T follicular helper cell (primary cell): Measurements from ENCODE around the gene ZNF275.
A peak's percentile ranks its signal among the peaks of the same experiment; 100 is the strongest.
"Not testable (repeated sequence)": the region's sequence is repeated elsewhere in the genome, so short reads cannot be mapped to it uniquely, and the experiment has no call there.

Experiments used
- DNase-seq: peaks from one replicate; pipeline ENCODE4 v3.0.0-alpha.2; 2020; ENCODE audit warnings: low read depth
- total RNA-seq, 2 experiments: gene quantifications; one replicate each; lab custom pipeline; 2026; lab: John Stamatoyannopoulos, UW

ZNF275 gene, protein sequence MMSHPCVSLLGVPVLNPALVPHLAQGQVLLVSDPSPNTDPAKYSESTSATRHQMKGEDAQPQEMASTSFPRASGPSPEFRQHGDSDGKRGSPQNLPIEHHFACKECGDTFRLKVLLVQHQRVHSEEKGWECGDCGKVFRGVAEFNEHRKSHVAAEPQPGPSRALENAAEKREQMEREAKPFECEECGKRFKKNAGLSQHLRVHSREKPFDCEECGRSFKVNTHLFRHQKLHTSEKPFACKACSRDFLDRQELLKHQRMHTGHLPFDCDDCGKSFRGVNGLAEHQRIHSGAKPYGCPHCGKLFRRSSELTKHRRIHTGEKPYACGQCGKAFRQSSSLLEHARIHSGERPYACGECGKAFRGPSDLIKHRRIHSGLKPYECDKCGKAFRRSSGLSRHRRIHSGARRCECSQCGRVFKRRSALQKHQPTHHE
- total RNA-seq: 29.4 to 38.0 reads per million in 2 experiments

DNA sequence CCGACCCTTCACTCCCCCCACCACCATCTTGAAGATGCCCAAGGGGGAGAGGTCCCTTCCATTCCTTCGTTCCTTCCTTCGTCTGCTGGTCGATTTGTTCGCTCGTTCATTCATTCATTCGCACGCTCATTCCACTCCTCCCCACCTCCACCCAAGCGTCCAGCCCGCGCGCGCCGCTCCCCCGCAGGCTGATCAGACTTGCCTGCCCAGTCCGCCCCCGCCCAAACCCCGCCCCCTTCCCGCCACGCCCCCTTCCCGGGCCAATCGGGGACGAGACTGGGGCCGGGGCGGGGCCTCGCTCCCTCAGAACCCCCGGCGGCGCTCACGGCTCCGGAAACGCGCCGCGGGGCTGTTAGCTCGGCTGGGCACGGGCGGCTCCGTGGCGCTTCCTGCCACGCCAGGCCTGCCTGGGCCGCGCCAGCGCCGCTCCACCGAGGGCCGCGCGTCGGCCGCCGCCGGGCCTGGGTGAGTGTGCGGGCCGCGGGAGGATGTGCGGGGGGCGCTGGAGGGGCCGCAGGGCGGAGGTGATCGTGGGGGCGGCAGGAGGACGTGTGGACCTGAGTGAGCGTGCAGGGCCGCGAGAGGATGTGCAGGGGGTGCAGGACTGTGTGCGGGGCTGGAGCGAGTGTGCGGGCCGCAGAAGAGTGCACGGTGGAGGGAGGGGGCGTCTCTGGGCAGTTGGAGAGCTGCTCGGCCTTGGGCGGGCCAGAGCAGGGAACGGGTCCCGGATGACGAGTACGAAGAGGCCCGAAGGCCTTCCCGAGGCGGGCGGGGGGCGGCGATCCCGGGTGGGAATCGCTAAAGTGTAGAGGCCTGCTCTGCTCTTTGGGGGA is at the start of gene ZNF275:
Gene ZNF275, plus strand, starts transcription at position 333 of the 833 bp plus-strand sequence. CDS start 2,527 bp downstream, outside the sequence.
- DNase-seq: peak; percentile 71

DNA sequence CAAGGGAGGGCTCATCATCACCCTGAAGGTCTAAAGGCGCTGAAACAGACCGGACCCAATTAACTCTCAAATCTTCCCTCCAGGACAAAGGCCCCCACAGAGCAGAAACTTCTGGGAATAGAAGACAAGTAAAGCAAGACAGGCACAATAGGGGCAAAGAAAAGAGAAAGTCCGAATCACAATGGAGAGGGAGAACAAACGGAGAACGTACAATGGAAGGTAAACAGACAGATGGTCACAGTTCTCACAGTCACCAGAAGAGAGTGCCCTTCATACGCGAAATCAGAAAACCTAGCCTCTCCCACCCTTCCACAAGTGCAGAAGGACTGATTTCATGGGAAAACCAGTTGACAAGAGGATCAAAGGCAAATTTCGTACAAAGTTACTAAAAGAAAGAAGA is 48.3 kb upstream of the ZNF275 start:
- not testable (repeated sequence) for DNase-seq

DNA sequence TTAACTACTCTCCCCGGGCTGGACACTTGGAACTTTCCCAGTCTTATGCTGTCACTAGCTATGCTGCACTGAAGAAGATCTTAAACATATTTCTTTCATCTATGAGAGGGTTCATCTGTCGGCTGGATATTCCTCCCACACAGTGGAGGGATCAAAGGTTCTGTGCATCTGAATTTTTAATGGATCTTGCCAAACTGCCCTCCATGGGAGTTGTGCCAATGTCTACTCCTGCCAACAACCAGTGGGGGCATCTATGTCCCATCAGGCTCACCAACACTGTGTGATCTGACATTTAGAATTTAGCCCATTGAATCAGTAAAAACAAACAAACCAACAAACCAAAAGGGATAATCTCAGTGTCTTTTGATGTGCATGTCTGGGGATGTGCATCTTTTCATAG is 45.1 kb upstream of the ZNF275 start:
- not testable (repeated sequence) for DNase-seq

DNA sequence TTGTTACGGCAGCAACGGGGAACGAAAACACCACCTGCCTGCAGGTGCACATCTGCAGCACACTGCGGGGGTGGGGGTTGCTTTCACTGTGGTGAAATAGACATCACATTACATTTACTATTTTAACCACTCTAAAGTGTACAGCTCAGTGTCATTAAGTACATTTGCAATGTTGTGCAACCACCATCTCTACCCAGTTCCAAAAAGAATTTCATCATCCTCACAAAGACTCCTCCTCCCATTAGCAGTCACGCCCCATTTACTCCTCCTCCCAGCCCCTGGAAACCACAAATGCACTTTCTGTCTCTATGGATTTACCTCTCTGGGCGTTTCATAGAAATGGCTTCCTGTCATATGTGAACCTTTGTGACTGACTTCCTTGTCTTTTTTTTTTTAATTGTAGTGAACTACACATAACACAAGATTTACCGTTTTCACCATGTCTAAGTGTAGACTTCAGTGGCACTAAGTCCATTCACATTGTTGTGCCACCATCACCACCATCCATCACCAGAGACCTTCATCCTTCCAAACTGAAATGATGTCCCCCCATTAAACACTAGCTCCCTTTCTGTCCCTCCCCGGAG is 40.4 kb upstream of the ZNF275 start:
- not testable (repeated sequence) for DNase-seq

DNA sequence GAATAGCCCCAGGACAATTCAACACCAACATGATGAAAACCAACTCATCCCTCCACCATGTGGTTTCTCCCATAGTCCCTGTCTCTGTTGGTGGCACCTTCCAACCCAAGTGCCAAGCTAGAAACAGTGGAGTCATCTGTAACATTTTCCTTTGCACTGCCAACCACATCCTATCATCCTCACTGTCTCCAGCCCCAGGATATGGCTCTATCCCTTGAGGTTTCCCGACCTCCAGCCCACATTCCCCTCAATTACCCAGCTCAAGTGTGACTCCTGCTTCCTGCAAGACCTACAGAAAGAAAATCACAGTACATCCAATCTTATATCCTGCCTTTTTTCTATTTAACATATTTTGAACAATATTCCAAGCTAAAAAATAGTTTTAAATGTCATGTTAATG is 36.6 kb upstream of the ZNF275 start:
- DNase-seq: no peak

DNA sequence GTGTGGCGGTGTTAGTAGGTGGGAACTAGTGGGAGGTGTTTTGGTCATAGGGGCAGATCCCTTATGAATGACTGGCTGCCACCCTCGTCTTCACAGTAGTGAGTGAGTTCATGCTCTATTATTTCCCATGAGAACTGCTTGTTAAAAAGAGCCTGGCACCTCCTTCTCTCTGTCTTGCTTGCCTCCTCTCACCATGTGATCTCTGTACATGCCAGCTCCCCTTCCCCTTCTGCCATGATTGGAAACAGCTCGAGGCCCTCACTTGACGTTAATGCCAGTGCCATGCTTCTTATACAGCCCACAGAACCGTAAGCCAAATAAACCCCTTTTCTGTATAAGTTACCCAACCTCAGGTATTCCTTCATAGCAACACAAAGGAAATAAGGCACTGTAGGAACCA is 34.1 kb upstream of the ZNF275 start:
- no peak for DNase-seq

DNA sequence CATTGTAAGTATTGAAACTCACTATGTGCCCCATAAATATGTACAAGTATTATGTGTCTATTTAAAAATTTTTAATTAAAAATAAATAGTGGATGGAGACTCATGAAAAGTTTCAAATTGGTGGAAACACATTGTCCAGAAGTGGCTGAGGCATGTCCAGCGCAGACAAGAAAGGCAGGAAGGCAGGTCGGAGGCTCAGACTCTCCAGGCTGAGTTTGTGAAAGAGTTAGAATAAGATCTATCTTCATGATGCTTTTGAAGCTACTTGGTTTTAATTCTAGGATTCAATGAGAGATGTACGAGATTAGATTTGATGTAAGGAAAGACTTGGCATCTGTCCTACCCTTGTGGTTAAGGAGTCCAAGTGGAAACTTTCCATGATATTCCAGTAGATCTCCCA is 32.2 kb upstream of the ZNF275 start:
- DNase-seq: no peak

DNA sequence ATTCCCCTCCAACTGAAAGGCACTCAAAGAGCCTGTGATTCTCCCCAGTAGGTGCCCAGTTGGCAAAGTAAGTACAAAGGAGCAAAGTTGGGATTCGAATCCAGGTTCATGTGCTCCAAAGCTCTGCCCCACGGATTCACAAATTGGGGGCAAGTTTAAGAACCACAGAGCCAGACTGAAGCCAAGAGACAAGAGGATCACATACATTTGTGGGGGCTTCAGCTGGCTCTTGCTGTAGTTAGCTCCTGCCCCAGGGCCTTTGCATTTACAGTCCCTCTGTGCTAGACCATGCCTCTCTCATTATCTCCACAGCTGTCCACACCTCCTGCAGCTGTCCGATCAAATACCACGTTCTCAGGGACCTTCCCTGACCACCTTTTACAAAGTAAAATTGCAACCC is 31.2 kb upstream of the ZNF275 start:
- no peak for DNase-seq

DNA sequence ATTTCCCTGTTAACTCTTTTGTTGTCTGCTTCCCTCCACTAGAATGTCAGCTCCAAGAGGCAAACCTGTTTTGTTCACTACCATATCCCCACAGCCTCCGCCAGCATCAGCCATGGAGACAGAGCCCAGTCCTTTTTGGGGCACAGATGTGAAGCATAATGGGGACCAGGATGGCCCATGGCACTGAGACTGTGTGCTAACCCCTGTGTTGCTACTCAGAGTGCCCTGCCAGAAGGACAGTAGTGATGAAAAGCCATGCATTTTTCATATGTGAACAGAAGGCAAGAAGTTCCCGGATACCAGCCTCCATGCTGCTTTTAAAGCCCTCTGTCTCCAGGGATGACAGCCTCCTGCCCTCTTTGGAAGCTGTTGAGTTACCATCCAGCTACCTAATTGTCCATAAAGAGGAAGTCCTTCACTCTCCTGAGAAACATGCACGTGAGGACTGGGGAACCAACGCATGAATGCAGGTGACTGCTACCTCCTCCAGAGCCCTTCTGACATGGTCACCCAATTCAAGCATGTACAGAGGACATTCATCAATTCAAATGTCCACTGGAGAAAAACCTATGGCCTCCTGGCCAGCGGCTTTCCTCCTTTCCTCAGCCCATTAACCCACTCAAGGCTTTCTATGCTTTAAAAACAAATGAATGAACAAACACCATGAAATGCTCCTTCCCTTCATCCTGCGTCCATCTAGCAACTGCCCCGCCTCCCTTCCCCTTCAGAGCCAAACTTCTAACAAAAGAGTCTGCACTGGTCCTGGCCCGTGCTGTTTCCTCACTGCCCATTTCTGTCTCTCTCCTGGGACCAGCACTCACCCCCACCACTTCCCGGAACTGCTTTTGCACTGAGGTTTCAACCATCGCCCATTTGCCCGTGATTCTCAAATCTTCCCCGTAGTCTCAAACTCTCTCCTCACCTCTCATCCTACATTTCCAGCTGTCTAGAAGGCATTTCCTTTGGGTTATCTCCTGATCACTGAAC is 30.4 kb upstream of the ZNF275 start:
- no peak for DNase-seq

DNA sequence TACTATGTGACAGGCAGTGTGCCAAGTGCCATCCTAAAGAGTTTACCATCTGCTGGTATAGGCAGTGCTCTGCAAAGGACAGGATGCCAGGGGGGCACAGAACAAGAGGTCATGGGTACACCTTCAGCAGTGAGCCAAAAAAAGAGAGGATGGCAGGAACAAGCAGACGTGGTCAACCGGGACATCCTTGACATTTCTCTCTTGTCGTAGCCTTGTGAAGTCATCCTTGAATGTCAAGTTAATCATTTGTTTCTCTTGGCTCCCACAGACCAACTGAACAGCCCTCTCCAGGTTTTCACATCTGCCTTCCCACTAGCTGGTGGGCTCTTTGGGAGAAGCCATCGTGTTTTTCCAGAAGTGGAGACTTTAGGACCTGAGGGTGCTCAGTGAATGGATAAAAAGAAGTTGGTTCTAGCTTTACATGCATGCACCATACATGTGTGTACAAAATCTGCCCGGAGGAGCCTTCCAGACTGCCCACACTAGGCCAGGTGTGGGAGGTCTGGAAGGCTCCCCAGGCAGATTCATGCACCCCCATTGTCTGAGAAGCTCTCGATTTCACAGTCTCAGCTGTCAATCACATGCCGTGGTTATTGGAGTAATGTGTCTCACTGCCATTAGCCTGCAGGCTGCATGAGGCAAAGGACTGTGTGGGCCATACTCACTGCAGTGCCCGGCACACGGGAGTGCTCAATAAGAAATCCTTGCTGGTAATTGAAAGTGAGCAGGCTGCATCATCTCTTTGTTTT is 28.8 kb upstream of the ZNF275 start:
- no peak for DNase-seq

DNA sequence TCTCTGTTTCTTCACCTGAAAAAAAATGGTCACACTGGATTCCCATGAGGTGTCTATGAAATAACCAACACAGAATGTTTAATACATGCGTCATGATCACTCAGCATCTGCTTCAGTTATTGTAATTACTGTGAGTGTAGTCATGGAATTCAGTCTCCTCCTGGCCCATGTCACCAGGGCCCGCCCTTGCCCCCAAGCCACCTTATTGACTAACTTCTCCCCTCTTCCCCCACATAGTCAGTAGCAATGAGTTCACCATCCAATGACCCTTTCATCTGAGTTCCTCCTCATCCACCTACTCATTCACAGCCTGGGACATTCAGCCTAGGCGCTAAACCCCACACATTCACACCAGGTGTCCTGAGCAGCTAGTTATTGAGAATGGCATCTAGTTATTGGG is 28.0 kb upstream of the ZNF275 start:
- no peak for DNase-seq

DNA sequence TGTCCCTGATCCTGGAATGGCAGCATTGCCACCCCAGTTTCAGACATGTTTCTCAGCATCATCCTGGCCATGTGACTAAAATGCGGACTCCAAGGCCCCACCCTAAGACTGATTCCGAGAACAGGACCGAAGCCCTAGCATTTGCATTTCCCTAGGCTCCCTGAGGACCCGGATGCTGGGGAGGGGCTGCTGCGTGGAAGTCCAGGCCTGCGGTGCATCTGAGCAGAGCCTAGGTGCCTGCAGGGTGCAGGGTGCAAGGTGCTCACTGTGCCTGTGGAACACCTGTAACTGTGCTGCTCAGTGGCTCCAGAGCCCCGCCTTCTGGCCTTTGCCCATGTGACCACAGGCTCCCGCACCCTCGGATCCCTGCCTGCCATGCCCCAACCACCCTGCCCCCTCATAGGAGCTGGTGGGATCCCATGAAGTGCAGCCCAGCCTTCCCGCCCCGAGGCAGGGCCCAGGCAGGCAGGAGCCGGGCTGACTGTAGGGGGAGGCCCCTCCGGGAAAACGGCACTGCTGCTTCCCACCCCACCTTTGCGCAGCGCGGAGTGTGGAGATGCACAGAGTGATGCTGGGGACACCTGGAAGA is 27.3 kb upstream of the ZNF275 start:
- DNase-seq: no peak

DNA sequence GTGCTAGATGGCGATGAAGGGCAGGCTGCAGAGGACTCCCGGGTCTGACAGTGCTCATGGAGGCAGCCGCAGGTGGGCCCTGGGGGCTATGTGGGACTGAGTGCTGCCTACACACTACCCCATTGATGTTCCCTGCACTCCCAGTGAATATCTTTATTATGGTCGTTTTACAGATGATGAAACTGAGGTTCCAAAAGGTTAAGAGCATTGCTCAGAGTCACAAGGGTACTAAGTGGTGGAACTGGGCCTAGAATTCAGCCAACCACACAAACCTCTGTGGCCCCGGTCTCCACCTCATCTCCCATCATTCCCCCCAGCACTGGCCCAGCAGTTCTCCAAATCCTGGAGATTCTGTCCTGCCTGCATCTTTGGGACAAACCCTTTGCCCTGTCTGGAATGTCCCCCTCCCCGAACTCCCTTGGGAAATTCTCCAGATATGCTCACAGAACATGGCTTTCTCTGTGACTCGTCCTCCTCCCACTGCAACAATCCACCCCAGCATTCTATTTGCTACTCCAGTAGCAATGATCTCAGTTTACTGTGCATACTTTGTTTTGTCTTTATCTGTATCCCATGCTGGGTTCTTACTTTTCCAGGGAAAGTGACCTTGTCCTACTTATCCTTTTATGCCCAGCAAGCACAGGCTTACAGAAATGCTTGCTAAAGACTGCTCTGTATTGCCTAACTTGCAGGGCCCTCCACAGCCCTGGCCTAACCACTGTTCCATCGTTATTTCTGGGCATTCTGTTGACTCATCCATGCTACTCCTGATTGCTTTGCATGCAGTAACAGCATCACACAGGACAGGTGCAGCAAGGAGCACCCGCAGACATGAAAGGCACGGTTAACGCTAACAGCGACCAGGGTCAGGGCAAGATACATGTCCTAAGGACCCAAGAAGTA is 26.4 kb upstream of the ZNF275 start:
- DNase-seq: no peak

DNA sequence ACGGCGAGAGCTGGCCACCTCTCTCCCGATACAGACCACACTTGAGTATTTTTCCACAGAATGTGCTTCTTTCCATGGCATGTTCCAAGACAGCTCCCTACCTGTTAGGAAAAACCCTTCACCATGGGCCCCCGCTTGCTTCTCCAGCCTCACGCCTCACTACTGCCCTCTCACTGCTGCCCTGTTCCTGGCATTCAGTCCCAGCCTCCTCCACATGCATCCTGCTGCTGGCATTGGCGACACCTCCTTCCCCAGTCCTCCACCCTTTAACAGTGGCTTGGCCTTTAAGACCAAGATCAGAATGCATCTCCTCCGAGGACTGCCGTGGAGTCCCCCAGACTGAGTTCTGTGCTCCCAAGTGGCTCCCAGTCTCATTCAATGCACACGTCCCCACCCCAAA is 23.1 kb upstream of the ZNF275 start:
- no peak for DNase-seq

DNA sequence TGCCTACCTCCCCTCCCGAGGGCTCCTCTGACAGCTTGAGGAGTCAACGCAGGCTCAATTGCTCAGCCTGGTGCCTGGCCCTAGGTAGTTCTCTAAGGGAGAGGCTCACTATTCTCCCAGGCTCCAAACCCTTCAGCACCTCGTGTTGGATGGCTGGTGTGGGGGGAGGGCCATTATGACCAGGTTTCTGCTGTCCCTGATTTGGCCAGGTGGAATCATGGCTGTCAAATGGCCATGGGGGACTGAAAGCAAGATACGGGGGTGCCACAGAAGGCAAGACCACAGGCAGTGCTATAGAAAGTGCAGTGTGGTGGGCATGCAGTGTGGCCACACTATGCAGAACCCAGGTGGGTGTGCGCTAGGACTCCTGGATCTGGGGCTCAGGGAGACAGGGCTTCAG is 21.9 kb upstream of the ZNF275 start:
- no peak for DNase-seq

DNA sequence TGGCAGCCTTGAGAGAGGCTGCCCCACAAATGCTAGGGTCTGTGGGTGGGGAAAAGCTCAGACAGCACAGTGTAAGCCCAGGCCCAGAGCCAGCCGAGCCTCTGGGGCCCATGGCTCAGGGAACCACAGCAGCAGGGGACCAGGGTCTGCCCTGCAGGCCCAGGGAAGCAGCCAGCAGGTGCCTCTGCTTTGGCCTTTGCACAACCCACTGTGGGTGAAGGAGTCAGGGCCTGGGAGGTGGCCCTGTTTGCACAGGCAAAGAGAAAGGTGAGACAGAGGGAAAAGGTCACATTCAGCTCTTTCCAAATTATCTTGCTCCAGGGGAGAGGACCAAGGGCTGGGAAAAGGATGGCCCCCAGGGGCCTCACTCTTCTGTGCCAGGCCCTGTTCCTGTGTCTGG is 21.1 kb upstream of the ZNF275 start:
- no peak for DNase-seq

DNA sequence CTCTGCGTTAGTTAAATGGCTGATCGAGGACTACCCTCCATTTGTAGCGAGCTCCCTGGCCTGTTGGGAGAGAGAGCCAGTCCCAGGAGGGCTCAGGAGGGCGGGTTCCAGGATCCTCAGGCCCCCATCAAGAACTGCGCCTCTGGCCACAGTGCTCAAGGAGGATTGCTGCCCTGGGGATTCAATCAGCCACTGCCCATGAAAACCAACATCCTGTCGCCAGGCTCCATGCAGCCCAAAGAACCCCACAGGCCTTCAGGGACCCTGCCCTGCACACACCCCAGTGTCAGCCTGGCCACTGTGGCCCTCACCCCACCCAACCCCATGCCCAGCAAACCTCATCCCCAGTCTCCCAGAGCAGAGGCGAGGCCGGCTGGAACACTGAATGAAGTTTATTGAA is 16.6 kb upstream of the ZNF275 start:
- no peak for DNase-seq

DNA sequence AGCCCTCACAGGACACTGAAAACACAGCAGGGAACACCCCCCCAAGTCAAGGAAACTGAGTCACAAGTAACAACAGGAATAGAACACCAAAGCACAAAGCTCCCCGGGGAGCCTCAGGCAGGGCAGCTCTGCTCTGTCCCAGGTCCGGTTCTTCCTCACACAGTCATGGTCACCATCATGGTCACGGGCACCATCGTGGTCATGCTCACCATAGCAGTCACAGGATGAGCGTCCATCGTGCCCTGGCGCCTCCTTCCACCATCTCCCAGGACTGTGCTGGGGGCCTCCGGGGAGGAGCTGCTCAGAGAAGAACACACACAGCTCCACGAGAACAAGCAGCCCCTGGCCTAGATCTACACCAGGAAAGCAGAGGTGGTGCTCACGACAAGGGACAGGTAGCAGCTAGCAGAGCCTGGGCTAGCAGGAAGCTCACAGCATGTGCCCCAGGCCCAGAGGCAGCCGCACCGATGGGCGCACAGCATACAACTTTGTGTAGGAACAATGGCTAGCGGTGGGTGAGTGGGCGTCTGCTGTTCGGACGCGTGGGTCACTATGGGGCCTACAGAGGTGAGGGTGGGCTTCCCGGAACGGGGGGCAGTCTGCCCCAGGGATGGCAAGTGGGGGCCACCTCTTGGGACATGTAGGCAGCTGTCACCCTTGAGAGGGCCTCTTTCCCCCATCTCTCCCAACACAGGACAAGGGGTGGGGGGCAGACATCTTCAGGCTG is 15.8 kb upstream of the ZNF275 start:
- no peak for DNase-seq

DNA sequence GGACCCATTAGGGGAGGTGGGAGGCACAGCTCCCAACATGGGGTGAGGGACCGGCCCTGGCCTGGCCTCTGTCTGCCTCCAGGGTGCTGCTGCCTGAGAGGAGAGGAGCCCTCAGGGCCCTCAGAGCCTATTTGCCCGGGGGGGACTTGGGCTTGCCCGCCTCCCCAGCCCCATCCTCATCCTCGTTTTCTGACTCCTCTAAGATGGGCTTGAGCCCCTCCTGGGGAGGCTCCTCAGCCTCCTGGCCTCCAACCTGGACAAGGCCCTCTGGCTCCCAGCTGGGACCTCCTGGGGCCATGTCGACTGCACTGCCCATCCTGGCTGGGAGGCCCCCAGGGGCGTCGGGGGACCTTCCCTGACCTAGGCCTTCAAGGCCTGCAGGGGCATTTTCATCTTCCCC is 15.1 kb upstream of the ZNF275 start:
- no peak for DNase-seq
